Stomach (tissue), 9 donors: ENCODE measurements around the gene PLAC8L1. TPM values are rescaled to one million over a fixed set of nuclear protein-coding genes. Genes with fewer than 3 reads are reported as not detected.

Source experiments
- DNase-seq, 2 donors: peaks; one replicate each; pipeline versions ENCODE4 v3.0.0 to v3.0.0-alpha.2; 2013 to 2019
- H3K27ac ChIP-seq, 5 donors: fragments of 200-600 bp in 4 of 5; sonication (generic) in 4 of 5; one replicate each; pipeline ENCODE4 v1.5.1; 2013 to 2019; ENCODE audit warnings: mild to moderate bottlenecking in 1 of 5, moderate library complexity in 1 of 5
- H3K27me3 ChIP-seq, 3 donors: fragments of 200-600 bp; sonication (generic); one replicate each; pipeline ENCODE4 v1.5.1; 2017 to 2019; ENCODE audit warnings: mixed run types in 1 of 3
- H3K36me3 ChIP-seq, 4 donors: fragments of 200-600 bp; sonication (generic); 1 replicate in 3 of 4; 2 replicates in 1 of 4; pipeline ENCODE4 v1.5.1; 2016 to 2019
- H3K4me1 ChIP-seq, 4 donors: fragments of 200-600 bp; sonication (generic); one replicate each; pipeline ENCODE4 v1.5.1; 2016 to 2019
- H3K4me3 ChIP-seq, 4 donors: fragments of 200-600 bp; sonication (generic) in 3 of 4; one replicate each; pipeline ENCODE4 v1.5.1; 2016 to 2019; ENCODE audit warnings: mild to moderate bottlenecking in 1 of 4
- H3K9me3 ChIP-seq, 4 donors: fragments of 200-600 bp; sonication (generic); one replicate each; pipeline ENCODE4 v1.5.1; 2016 to 2019
- EP300 ChIP-seq: sonication (generic); formaldehyde crosslinking; IDR thresholded peaks from one replicate; pipeline ENCODE4 v1.6.1; 2017; ENCODE audit warnings: antibody characterized with exemption
- POLR2A ChIP-seq, 4 donors: fragments of 450-650 bp; IDR thresholded peaks; one replicate each; pipeline ENCODE4 v1.6.1; 2016; ENCODE audit warnings: antibody characterized with exemption in 4 of 4, control low read depth in 2 of 4, mild to moderate bottlenecking in 1 of 4, moderate library complexity in 1 of 4
- POLR2AphosphoS5 ChIP-seq, 3 donors: sonication (generic); formaldehyde crosslinking; IDR thresholded peaks; one replicate each; pipeline ENCODE4 v1.6.1; 2016; ENCODE audit warnings: antibody characterized with exemption in 3 of 3
- WGBS, 5 donors: extraction: QIAGEN DNeasy Blood & Tissue Kit in 3 of 5; methylation state at CpG; one replicate each; pipeline versions ENCODE4 v1.1.5 to v1.1.7; 2013 to 2018; 5-methylcytosine and 5-hydroxymethylcytosine counted together
- intact Hi-C: fragments of 100-400 bp; cut with DNase I; formaldehyde crosslinking; loops from one replicate; pipeline ENCODE4 v1.15.1; 2023; ENCODE audit warnings: low total_unique reads
- polyA plus RNA-seq, 3 donors: library from polyadenylated mRNA; stranded (reverse); fragments of 200-250 nt; gene quantifications; one replicate each; pipeline ENCODE4 v1.2.3, GENCODE V29; 2013
- total RNA-seq, 5 donors: library from RNA; depleted of rRNA; stranded (reverse); fragments of >200 nt; gene quantifications; one replicate each; pipeline versions ENCODE4 v1.1.0 to v1.2.3, GENCODE V29; 2014 to 2016
- TF ChIP-seq, protein P1 (sequence below), 7 experiments: fragments of 450-650 bp in 4 of 7; fragments of 200-600 bp in 3 of 7; sonication (generic) in 3 of 7; IDR thresholded peaks; one replicate each; pipeline ENCODE4 v1.5.1; 2016 to 2019; ENCODE audit warnings: antibody characterized with exemption in 7 of 7, control low read depth in 2 of 7, mild to moderate bottlenecking in 1 of 7
- donor health status: healthy with polysubstance abuse.
- donor health status: Bipolar disorder and iron deficiency.
- donor health status: healthy.

PLAC8L1 gene
- total and polyA plus RNA-seq, 8 donors = 0.68 TPM; not detected in 7

DNA sequence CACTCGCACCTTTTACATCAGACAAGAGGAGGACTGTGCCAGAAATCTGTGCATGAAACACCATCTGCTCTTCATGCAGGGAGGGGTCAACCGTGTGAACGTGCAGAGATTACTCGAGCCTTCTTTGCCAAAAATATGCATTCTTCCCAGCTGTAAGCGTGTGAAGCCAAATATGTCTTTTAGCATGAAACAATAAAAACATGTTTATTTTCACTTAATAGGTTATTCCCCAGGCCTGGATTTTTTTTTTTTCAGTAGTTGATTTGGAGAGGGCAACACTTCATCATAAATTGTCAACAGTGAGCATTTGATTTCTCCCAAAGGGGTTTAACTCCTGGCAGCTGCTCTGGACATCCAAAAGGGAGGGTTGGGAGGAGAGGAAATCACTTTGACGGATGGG is 23.8 kb downstream of the PLAC8L1 start:
- DNase-seq = peak in 1 of 2 donors; percentile 39

DNA sequence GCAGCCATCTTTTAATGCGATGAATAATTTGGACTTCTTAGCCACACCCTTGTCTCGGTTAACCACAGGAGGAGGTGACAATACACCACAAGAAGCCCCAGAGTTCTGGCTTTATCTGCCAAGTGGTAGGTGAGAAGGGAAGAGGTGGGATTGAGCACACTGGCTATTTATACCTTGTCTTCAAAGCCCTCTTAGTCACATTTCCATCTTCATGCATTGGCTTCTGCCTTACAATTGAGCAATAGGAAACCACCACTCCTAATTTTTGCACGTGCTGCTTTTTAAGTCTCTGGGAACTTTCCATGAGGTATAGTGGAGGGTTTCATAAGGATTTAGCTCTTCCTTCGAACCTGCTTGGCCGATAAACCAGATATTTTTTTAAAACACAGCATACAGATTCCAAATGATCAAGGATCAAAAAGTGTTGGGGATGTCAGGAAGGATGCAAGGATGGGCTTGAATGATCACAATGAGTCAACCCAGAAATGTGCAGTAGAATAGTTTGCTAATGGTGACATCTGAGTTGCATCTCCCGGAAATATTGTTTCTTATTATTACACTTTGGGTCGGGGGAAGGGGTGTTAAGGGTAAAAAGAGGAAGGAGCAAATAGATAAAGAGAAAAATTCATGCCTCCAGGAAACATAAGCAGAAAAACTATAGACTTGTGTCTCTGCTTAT is 25.5 kb downstream of the PLAC8L1 start:
- Histone ChIP-seq H3K9me3 (no peaks in the 10 kb centered on the region), H3K27ac (no peak overlapping the region), H3K4me1 (no peaks in the 10 kb centered on the region), H3K27me3 (no peaks in the 10 kb centered on the region), H3K4me3 (no peak overlapping the region), H3K36me3 (no peaks in the 10 kb centered on the region)
- no peak for DNase-seq
- TF ChIP-seq, protein P1, sequence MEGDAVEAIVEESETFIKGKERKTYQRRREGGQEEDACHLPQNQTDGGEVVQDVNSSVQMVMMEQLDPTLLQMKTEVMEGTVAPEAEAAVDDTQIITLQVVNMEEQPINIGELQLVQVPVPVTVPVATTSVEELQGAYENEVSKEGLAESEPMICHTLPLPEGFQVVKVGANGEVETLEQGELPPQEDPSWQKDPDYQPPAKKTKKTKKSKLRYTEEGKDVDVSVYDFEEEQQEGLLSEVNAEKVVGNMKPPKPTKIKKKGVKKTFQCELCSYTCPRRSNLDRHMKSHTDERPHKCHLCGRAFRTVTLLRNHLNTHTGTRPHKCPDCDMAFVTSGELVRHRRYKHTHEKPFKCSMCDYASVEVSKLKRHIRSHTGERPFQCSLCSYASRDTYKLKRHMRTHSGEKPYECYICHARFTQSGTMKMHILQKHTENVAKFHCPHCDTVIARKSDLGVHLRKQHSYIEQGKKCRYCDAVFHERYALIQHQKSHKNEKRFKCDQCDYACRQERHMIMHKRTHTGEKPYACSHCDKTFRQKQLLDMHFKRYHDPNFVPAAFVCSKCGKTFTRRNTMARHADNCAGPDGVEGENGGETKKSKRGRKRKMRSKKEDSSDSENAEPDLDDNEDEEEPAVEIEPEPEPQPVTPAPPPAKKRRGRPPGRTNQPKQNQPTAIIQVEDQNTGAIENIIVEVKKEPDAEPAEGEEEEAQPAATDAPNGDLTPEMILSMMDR (IDR thresholded peaks at IDR 0.05) = no peak
- TF ChIP-seq POLR2AphosphoS5 (IDR thresholded peaks at IDR 0.05) (no peak), POLR2A (IDR thresholded peaks at IDR 0.05) (no peak), EP300 (no peak)
- 58 to 64% (median 61%) methylated on average over 7 of the region's 7 CpGs for WGBS, 5 donors
- intact Hi-C loops = no loop called here

More for the DNA sequence above, 23.8 kb downstream of the PLAC8L1 start:
- intact Hi-C loops = no loop called here
- Histone ChIP-seq H3K36me3 (no peaks in the 10 kb centered on the region), H3K27me3 (no peaks in the 10 kb centered on the region), H3K4me1 (no peaks in the 10 kb centered on the region), H3K27ac (no peak overlapping the region), H3K4me3 (no peak overlapping the region), H3K9me3 (no peaks in the 10 kb centered on the region)
- no peak for TF ChIP-seq POLR2AphosphoS5 (IDR thresholded peaks at IDR 0.05)
- TF ChIP-seq EP300 = no peak
- TF ChIP-seq, protein P1 (IDR thresholded peaks at IDR 0.05) = no peak
- WGBS, 5 donors = 45 to 63% (median 60%) methylated on average over 6 of the region's 6 CpGs

DNA sequence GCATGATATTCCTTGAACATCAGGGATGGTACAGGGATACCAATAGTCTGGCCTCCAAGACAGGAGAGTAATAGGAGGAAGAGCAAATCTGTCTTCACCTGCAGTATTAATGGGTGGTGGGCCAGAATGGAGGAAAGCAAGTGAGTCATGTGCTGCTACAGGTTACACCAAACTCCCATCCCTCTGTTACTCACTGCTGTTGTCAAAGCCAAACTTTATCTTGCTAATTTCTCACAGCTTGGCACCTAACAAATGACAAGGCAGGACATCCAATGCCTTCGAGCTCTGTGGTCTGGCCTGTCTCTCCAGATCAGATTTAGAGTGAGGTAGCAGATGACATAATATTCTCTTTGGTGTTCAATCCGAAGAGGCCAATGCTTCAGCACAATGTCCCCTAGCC is 26.8 kb downstream of the PLAC8L1 start:
- intact Hi-C loops = no loop called here
- H3K27ac ChIP-seq = no peak overlapping the region
- no peaks in the 10 kb centered on the region for H3K27me3 ChIP-seq
- TF ChIP-seq EP300 (no peak), POLR2A (IDR thresholded peaks at IDR 0.05) (no peak), POLR2AphosphoS5 (IDR thresholded peaks at IDR 0.05) (no peak)
- TF ChIP-seq, protein P1 (IDR thresholded peaks at IDR 0.05) = no peak
- no peaks in the 10 kb centered on the region for H3K9me3 ChIP-seq
- H3K4me1 ChIP-seq = no peaks in the 10 kb centered on the region
- H3K36me3 ChIP-seq = no peaks in the 10 kb centered on the region
- no peak overlapping the region for H3K4me3 ChIP-seq
- 63 to 73% (median 67%) methylated on average over 2 of the region's 2 CpGs for WGBS, 5 donors
- DNase-seq = no peak

DNA sequence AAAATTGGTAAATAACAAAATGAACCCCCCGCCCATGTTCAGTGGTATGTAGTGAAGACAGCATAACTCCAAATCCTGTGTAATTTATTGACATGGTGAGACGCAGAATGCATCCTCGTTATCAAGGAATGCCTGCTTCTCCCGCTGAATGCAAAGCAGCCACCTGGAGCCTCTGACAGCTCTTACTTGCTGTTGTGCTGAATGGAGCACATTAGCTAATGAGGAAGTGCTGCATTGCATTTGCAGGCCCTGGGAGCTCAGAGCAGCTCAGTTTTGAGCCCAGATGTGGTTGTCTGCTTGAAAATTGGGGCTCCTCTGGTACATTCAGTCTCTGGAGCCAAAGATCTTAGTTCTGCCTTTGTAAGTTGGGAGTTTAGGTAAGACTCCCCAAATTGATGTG is 28.9 kb downstream of the PLAC8L1 start:
- DNase-seq = peak in 1 of 2 donors; percentile 20
- Histone ChIP-seq H3K27ac (no peak overlapping the region), H3K27me3 (no peaks in the 10 kb centered on the region), H3K4me3 (no peak overlapping the region), H3K36me3 (no peaks in the 10 kb centered on the region), H3K4me1 (no peaks in the 10 kb centered on the region), H3K9me3 (no peaks in the 10 kb centered on the region)
- WGBS, 5 donors = 65 to 82% (median 76%) methylated on average over 4 of the region's 4 CpGs
- intact Hi-C loops = no loop called here
- no peak for TF ChIP-seq POLR2AphosphoS5 (IDR thresholded peaks at IDR 0.05)
- TF ChIP-seq, protein P1 (IDR thresholded peaks at IDR 0.05) = no peak
